Fibroblast of skin of left biceps (primary cell): ENCODE data around the gene COMMD7.
A peak's percentile ranks its signal among the peaks of the same experiment; 100 is the strongest.
"Not testable (repeated sequence)": the region's sequence is repeated elsewhere in the genome, so short reads cannot be mapped to it uniquely, and the experiment has no call there.

Experiments used
- DNase-seq, 2 experiments: peaks; one replicate each; pipeline ENCODE4 v3.0.0-alpha.2; 2013; ENCODE audit warnings: low read depth in 2 of 2

The COMMD7 gene

DNA sequence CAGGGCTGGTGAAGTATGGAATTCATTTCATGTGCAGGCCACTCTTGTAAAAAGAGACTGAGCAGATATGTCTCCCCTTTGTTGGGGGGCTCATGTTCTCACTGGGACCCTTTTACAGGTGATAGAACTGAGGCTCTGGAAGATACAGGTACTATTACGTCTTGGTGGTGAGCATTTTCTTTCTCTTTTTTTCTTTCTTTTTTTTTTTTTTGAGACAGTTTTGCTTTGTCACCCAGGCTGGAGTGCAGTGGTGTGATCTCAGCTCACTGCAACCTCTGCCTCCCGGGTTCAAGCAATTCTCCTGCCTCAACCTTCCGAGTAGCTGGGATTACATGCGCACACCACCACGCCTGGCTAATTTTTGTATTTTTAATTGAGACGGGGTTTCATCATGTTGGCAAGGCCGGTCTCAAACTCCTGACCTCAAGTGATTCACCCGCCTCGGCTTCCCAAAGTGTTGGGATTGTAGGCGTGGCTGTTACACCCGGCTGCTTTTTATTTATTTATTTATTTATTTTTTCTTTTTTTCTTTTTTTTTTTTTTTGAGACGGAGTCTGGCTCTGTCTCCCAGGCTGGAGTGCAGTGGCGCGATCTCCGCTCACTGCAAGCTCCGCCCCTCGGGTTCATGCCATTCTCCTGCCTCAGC is 22.1 kb upstream of the COMMD7 start:
- DNase-seq, result not testable (repeated sequence)

DNA sequence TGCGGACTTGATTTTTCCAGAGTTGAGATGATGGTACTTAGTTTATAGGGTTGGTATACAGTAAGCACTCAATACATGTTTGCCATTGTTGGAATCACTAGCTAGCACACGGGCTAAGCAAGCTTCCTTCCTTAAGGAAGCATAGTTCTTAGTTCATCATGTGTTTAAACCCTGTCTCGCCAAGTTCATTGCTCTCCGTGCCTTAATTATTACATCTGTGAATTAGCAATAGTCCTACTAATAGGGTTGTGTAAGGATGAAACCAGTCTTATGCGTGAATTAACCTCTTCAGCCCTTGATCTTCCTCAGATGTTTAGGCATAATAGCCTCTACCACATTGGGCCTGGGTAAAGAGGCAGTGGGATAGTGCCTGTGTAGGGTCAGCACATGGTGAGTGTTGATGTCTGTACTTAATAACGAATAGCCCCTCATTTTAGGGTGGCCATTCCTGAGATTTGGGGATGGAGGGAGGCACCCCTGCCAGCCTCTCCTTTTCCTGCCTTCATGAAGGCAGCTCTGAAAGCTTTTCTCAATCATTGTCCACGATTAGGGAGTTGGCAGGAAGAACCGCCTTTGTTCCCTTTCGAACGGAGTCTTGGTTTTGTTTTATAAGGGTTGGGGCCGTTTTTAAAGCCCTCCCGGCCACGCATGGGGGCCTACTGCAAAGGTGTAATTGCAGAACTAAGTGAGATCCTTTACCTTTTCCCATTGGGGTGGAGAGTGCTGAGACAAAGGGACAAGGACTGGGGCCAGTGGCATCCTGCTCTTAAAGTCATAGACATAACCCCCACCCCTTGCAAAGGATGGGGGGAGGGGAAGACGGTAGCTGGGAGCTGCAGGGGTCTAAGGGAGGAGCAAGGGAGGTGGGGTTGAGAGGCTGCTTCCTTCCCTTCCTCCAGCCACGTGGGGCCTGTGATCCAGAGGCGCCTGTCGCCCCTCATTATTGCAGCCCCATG is 21.0 kb upstream of the COMMD7 start:
- no peak for DNase-seq

DNA sequence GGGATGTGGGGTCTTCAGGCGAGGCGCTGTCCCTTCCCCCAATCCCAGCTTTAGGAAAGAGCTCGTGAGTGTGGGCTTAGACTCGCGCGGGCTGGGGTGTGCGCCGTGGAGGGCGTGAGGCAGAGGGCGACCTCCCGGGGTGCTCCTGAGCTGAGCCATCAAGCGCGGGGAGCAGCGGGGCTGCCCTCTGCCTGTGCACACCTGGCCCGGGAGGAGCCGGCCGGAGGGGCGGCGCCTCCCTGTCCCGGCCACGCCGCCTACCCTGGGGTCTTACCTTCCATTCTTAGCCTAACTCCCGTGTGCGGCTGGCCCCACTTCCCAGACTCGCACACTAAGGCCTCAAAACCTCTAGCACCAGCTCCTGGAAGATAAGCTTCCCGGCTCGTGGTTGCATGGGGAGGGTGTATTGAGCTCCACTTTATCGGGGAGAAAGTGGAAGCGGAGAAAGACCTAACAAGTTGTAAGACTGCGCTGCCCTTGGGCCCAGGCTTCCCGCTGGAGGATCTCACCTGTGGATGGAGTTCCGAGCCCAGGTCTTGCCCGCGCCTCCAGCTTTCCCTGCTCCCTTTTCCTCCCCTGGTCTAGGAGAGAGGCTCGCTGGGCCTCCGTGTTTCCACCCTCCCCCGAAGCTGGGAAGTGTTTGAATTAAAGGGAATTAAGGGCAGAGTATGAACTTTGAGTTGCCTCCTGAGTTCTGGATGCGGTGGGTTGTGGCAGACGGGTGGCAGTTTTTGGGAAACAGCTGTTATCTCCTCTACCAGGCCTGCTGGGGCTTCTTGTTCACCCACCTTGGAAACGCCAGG is 20.1 kb upstream of the COMMD7 start:
- no peak for DNase-seq

DNA sequence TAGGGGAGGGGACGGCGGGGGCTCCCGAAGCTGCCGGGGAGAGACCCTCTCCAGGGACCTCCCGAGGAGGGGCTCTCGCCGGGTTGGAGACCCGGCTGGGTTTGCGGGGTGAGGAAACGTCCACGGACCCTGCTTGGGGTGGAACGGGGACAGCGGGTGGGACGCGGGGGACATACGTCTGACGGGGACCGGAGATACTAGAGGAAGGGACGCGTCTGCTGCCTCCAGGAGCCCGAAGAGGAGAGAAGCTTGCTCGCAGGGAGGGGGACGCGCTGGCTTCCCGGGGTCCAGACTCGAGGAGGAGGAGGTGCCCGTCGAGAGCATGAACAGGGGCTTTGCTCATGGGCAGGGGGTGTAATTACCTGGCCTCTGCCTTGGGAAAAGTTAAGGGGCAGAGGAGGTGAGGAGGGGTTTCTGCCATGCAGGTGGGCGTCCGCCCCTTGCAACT is 19.5 kb upstream of the COMMD7 start:
- no peak for DNase-seq

DNA sequence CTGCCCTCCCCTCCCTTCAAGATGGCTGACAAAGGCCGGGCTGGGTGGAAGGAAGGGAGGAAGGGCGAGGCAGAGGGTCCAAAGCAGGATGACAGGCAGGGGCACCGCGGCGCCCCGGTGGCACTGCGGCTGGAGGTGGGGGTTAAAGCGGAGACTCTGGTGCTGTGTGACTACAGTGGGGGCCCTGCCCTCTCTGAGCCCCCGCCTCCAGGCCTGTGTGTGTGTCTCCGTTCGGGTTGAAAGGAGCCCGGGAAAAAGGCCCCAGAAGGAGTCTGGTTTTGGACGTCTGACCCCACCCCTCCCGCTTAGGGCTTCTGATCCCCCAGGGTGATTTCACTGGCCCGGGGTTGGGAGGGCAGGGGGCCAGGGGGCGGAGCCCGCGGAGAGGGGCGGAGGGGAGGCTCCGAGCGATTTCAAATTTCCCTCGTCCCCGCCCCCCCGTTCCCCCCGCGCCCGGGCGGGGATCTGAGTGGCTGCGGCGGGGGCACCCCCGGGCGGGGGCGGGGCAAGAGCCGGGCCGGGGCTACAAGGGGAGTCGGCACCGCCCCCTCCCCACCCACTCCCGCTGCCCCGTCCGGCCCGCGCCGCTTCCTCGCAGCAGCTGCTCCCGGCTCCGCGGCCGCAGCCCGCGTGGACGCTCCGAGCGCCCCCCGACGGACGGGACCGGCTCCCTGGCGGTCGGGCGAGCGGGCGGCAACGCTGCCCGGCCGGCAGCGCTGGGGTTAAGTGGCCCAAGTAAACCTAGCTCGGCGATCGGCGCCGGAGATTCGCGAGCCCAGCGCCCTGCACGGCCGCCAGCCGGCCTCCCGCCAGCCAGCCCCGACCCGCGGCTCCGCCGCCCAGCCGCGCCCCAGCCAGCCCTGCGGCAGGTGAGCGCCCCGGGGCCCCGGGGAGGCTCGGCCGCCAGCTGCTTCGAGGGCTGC is 18.8 kb upstream of the COMMD7 start, which contains the start of gene DNMT3B:
Gene DNMT3B, plus strand, starts transcription at position 555 of the 923 bp plus-strand sequence. CDS start 17,939 bp downstream, outside the sequence.
- DNase-seq, result peak in 1 of 2 experiments; percentile 51

DNA sequence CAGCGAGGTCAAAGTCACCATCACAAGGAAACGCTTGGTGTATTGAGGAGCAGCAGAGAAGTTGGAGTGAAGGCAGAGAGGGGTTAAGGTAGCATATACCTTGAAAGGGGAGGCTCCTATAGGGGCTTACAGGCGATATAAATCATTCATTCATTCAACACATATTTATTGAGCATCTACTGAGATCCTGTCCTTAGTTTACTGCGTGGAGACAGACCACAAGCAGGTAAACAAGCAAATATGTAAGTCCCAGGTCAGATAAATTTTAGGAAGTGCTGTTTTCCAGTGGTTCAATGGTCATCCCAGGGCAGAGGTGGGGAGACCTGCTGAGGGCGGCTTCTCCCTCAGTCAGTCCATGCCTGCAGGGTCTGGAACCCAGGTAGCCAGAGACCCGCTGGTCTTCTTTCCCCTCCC is 18.2 kb upstream of the COMMD7 start:
- DNase-seq, result no peak

DNA sequence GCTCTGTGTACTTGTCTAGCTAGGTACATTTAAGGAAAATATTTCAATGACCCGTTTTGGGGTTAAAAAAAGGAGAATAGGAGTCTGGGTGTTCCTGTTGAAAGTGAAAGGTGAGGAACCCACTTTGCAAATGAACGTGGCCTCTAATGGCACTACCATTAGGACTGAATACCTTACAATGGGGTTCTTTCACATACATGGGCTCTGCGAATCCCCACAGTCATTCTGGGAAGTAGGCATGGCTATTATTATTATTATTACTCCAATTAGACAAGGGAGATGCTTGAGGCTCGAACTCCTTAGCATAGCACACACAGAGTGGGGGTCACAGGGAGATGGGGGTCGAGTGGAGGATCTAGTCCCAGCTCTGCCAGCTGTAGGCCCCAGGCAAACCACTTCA is 12.9 kb upstream of the COMMD7 start:
- DNase-seq, result no peak

DNA sequence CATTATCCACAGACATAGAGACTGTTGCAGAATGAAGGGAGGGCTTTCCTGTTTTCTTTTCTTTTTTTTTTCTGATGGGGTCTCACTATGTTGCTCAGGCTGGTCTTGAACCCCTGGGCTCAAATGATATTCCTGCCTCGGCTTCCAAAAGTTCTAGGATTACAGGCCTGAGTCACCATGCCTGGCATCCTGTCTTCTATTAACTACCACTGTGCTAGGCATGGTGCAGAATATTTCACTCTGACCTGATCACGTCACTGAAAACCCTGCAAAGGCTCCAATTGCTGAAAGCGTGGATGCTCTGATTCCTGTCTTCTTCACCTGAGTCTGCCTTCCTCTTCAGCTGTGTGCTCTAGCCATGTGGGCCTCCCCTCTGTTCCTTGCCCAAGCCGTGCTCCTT is 10.5 kb upstream of the COMMD7 start:
- DNase-seq, result no peak

DNA sequence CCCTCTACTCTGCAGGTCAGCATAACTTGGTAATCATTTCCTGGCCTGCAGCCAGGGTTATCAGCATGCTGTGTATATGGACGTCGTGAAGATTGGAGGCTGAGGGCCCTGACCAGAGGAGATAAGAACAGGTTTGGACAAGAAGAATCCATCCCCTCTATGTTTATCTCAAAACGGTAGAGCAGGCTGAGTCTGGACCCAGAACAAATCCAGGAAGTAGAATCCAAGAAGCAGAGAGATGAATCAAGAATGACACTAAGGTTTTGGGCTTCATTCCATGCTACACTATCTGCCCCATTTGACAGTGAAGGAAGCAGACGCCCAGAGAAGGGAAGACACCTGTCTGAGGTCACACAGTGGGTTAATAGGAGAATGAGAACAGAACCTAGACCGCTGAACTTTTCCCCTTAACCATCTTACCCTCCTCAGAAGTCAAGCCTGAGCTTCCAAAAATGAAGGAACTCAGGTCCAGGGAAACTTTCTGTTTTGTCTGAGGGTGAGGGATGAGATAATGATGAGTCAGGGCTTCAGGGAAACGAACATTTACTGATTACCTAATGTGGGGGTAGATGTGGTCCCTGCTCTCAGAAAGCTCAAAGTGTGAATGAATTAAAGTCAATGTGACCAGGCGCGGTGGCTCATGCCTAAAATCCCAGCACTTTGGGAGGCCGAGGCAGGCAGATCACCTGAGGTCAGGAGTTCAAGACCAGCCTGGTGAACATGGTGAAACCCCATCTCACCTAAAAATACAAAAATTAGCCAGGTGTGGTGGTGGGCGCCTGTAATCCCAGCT is 9.4 kb upstream of the COMMD7 start:
- DNase-seq, result peak in 1 of 2 experiments; percentile 36

DNA sequence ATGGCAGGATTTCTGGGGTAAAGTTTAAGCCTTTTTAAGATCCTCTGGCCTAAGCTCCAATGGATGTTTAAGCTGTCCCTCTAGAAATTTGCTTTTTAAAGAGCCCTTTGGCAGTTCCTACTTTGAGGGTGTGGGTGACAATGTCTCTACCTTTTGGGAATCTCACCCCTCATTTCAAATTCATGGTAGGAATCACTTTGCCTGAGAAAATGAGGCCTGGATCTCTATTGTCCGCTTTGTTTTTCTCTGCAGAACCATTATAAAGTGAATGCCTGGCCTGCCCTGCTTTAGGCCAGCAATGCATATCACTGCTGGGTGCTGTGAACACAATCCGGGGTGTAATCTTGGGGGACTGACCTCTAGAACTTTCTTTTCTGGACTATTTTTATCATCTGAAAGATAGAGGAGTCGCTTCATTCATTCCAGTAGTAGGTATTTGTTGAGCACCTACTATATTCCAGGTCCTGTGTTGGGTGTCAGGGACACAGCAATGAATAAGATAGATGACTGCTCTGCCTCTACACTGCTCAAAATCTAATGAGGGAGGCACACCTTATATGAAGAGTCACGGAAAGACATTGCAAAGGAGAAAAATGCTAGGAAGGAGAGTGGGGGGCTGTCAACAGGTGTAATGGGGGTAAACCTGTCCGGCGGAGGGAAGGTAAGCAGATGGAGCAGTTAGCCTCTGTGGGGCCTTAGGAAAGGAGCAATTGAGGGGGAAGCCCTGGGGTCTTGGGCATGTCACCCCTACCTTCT is 8.6 kb upstream of the COMMD7 start:
- DNase-seq, result no peak

DNA sequence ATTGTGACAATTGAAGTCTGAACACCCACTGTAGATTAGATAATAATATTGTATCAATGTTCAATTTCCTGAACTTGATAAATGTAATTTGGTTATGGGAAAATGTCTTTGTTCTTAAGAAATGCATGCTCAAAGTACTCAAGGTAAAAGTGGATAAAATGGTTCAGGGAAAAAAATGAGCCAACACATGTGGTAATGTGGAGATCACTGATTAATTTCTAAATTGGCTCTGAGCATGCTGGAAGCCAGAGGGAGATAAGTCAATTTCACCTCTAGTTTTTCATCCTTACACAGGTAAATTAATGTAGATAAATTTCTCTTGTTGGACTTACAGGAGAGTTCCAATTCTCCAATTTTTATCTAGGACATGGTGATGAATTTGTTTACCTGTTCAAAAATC is 8.0 kb upstream of the COMMD7 start:
- DNase-seq, result no peak

DNA sequence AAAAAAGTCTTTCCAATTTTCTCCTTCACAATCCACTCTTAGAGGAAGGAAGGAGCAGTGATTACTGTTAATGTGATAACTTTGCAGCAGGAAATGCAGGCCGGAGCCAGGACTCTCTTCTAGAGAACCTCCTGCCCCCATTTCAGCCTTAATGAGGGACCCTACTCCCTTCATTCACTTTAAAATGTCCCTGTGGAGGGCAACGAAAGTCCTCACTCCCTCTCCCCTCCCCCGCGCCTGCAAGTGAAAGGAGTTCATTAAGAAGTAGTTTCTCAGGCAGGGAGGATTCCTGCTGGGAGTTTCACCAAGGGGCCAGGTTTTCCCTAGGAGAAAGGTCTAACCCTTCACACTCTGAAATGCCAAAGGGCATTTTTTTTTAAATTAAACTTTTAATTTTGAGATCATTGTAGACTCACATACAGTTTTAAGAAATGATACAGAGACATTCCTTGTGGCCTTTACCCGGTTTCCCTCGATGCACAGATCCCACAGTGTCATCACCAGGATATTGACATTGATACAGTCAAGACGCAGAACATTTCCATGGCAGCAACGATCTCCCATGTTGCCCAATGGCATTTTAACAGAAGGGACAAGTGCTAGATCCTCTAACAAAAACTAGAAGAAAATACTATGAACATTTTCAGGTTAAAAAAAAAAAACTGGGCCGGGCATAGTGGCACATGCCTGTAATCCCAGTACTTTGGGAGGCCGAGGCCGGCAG is 6.8 kb upstream of the COMMD7 start:
- no peak for DNase-seq

DNA sequence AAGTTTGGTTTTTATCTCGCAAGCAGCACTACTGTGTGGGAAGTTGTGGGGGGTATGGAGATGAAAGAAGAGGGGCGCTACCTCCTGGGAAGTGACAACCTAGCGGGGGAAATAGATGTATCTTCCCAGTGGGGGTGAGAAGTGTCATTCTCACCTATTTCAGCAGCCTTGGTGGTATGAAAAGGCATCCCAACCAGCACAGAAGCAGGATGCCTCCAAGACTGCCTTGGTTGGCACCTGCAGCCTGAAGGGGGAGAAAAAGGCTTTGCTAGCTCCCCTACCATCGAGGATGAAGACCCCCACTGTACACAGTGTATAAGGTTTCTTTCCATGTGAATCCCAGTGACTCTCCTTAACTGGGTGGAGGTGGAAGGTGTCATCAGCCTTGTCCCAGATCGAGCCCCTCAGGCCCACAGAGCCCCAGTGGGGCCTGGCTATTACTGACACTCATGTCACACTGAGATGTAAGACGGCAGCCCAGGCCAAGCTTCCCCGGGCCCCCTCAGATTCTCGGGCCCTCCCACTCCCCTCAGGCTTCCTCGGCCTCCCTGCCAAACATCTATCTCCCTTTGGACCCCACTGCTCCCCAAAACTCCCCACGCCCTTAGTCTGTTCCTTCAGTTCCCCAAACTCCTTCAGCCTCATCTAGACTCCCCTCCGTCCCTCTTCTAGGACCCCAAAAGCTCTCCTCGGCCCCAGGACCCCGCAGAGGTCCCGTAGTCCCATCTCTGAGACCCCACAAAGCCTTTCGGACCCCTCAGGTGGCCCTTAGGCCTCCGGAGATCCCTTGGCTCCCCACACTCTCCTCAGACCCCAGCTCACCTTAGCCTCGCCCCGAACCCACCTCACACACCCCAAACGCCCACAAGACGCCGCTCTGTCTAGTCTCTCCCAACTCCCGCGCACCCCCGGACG is 688 bp downstream of the COMMD7 start:
- no peak for DNase-seq

DNA sequence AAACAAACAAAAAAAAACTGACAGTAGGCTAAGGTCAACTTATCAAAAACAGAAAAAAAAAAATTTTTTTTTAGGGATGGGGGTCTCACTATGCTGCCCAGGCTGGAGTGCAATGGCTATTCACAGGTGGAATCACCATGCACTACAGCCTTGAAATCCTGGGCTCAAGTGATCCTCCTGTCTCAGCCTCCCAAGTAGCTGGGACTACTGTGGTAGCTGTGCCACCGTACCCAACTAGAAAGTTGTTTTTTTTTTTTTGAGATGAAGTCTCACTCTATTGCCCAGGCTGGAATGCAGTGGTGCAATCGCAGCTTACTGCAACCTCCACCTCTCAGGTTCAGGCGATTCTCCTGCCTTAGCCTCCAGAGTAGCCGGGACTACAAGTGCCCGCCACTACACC is 2.1 kb downstream of the COMMD7 start:
- no peak for DNase-seq

DNA sequence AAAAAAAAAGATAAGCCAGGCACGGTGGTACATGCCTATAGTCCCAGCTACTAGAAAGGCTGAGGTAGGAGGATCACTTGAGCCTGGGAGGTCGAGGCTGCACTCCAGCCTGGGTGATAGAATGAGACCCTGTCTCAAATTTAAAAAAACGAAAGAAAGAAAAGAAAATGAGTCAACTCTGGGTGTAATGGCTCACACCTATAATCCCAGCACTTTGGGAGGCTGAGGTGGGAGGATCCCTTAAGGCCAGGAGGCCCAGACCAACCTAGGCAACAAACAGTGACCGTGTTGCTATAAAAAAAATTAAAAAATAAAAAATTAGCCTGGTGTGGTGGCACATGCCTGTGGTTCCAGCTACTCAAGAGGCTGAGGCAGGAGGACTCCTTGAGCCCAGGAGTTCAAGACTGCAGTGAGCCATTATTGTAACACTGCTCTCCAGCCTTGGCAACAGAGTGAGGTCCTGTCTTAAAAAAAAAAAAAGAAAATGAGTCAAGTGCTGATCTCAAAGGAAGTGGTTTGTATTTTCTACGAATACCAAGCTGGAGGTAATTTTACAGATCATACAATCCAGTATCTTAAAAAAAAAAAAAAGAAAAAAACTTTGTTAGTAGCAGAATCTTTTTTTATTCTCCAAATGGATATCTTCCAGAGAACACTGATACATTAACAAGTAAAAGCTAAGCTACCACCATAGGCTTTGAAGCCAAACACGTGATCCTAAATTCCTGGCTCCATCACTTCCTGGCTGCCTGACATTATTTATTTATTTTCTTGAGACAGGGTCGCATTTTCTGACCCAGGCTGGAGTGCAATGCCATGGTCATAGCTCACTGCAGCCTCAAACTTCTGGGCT is 5.7 kb downstream of the COMMD7 start:
- peak; percentile 64 to 78 for DNase-seq

DNA sequence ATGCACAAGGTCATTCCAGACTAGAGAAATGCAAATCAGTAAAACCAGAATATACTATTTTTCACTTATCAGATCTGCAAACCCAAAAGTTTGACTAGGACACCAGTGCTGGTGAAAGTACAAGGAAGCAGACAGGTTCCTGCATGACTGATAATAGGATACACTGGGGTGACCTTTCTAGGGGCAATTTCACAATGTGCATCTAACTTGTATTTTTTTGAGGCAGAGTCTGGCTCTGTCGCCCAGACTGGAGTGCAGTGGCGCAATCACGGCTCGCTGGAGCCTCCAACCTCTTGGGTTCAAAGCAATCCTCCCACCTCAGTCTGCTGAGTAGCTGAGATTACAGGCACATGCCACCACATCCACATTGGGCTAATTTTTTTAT is 11.4 kb downstream of the COMMD7 start:
- DNase-seq, result no peak

DNA sequence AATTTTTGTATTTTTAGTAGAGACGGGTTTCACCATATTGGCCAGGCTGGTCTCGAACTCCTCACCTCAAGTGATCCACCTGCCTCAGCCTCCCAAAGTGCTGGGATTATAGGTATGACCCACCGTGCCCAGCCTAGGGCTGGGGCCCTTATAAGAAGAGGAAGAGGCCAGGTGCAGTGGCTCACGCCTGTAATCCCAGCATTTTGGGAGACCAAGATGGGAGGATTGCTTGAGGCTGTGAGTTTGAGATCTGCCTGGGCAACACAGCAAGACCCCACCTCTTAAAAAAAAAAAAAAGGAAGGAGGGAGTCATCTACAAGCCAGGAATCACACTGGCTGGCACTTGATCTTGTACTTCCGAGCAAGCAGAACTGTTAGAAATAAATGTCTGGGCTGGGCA is 13.9 kb downstream of the COMMD7 start:
- DNase-seq, result not testable (repeated sequence)
